ENCODE measurements around the gene PLXDC2.

DNA sequence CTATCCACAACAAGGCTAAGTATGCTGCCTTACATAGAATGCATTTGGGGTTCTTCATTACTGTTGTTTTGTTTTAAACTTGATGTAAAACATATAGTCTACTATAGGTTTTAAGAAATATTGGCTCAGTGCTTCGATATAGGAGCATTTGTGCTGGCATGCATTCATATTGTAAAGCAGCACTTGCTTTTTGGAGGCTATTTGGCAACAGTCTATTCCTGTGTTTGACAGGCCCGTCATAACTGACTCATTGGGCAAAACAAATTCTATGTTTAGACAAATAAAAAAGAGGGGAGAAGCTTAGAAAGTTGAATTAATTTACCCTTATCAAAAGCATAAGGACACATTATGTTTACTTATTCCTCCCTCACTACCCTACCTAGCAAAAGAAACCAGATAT is 38.4 kb upstream of the PLXDC2 start:
- TF ChIP-seq, protein P1, sequence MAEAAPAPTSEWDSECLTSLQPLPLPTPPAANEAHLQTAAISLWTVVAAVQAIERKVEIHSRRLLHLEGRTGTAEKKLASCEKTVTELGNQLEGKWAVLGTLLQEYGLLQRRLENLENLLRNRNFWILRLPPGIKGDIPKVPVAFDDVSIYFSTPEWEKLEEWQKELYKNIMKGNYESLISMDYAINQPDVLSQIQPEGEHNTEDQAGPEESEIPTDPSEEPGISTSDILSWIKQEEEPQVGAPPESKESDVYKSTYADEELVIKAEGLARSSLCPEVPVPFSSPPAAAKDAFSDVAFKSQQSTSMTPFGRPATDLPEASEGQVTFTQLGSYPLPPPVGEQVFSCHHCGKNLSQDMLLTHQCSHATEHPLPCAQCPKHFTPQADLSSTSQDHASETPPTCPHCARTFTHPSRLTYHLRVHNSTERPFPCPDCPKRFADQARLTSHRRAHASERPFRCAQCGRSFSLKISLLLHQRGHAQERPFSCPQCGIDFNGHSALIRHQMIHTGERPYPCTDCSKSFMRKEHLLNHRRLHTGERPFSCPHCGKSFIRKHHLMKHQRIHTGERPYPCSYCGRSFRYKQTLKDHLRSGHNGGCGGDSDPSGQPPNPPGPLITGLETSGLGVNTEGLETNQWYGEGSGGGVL (tag by site-specific recombination; IDR thresholded peaks at IDR 0.05): no peak
- TF ChIP-seq ZNF175 (tag by site-specific recombination; IDR thresholded peaks at IDR 0.05) (no peak), ZNF623 (tag by site-specific recombination; IDR thresholded peaks at IDR 0.05) (no peak)
